Adrenal gland (tissue), 12 donors: ENCODE data around the gene INVS. TPM values are rescaled to one million over a fixed set of nuclear protein-coding genes. Genes with fewer than 3 reads are reported as not detected.

Experiments used
- DNase-seq, 7 donors: peaks; one replicate each; pipeline ENCODE4 v3.0.0-alpha.2; 2019 to 2020
- H3K27ac ChIP-seq, 5 donors: fragments of 200-600 bp; sonication (generic) in 4 of 5; 1 replicate in 3 of 5; 2 replicates in 2 of 5; pipeline versions ENCODE4 v1.5.1 to v1.8.0; 2016 to 2020; ENCODE audit warnings: mild to moderate bottlenecking in 1 of 5
- H3K27me3 ChIP-seq: fragments of 200-600 bp; 2 replicates; pipeline ENCODE4 v1.8.0; 2021
- H3K36me3 ChIP-seq, 2 donors: fragments of 200-600 bp; replicated peaks in 1 of 2; 1 replicate in 1 of 2; 2 replicates in 1 of 2; pipeline versions ENCODE4 v1.5.1 to v1.8.0; 2018 to 2022
- H3K4me1 ChIP-seq, 2 donors: fragments of 200-600 bp; replicated peaks in 1 of 2; 1 replicate in 1 of 2; 2 replicates in 1 of 2; pipeline versions ENCODE4 v1.5.1 to v1.8.0; 2018 to 2021
- H3K4me3 ChIP-seq, 4 donors: fragments of 200-600 bp; sonication (generic) in 3 of 4; one replicate each; pipeline ENCODE4 v1.5.1; 2016 to 2018
- H3K9me3 ChIP-seq, 3 donors: fragments of 200-600 bp; sonication (generic) in 1 of 3; replicated peaks in 1 of 3; 1 replicate in 2 of 3; 2 replicates in 1 of 3; pipeline versions ENCODE4 v1.5.1 to v1.8.0; 2016 to 2021
- CTCF ChIP-seq, 6 experiments: fragments of 450-650 bp in 4 of 6; fragments of 200-600 bp in 2 of 6; sonication (generic) in 1 of 6; IDR thresholded peaks; 1 replicate in 5 of 6; 2 replicates in 1 of 6; pipeline versions ENCODE4 v1.5.1 to v1.8.0; 2016 to 2021; ENCODE audit warnings: antibody characterized with exemption in 6 of 6, mild to moderate bottlenecking in 2 of 6, moderate library complexity in 1 of 6
- POLR2A ChIP-seq, 2 donors: fragments of 450-650 bp; IDR thresholded peaks; one replicate each; pipeline ENCODE4 v1.6.1; 2017; ENCODE audit warnings: antibody characterized with exemption in 2 of 2, mild to moderate bottlenecking in 2 of 2, moderate library complexity in 1 of 2
- WGBS, 4 donors: extraction: QIAGEN DNeasy Blood & Tissue Kit in 2 of 4; methylation state at CpG; one replicate each; pipeline versions ENCODE4 v1.1.5 to v1.1.7; 2013 to 2017; 5-methylcytosine and 5-hydroxymethylcytosine counted together
- intact Hi-C, 2 donors: fragments of 100-400 bp; cut with DNase I; formaldehyde crosslinking; loops; one replicate each; pipeline versions ENCODE4 v1.14.1 to v1.15.0; 2022 to 2023
- polyA plus RNA-seq, 3 donors: library from polyadenylated mRNA; stranded (reverse); fragments of 200-250 nt in 2 of 3; fragments of 350-450 nt in 1 of 3; fragmentation: Illumina TruSeq in 1 of 3; extraction: RNeasy Lipid Tissue Mini Kit (QIAGEN cat#74804) in 1 of 3; gene quantifications; one replicate each; pipeline ENCODE4 v1.2.3, GENCODE V29; 2013 to 2014
- total RNA-seq, 9 donors: library from RNA; depleted of rRNA in 4 of 9; stranded (reverse); fragments of >200 nt in 4 of 9; fragments of 120-200 nt in 1 of 9; fragmentation: NEBNext Ultra II Directional in 1 of 9; extraction: Animal tissue kit (Norgen Biotek cat#: 25700) in 1 of 9; gene quantifications; one replicate each; pipeline versions ENCODE4 v1.1.0 to v1.2.4, GENCODE V29; 2013 to 2023
- donor health status: healthy with polysubstance abuse.
- donor health status: Bipolar disorder and iron deficiency.
- donor health status: DM: yes; HTN: yes; CAD: no.
- donor health status: DM: no; HTN: no; CAD: no.
- donor health status: DM: no; HTN: no; CAD: no.
- donor health status: DM: yes; HTN: yes; CAD: no.

The INVS gene
- total and polyA plus RNA-seq, 12 donors: 6.4 to 47.7 (median 24.4) TPM

GRCh38 chr9:100197553-100197952, 98.5 kb downstream of the INVS start:
- TF ChIP-seq POLR2A (IDR thresholded peaks at IDR 0.05) (no peak), CTCF (IDR thresholded peaks at IDR 0.05) (no peak)
- no peaks in the 10 kb centered on the region for H3K4me1 ChIP-seq
- no peak overlapping the region for H3K4me3 ChIP-seq
- no peak for DNase-seq
- intact Hi-C loops: no loop called here
- H3K27ac ChIP-seq: no peak overlapping the region
- no peaks in the 10 kb centered on the region for H3K27me3 ChIP-seq
- no peaks in the 10 kb centered on the region for H3K36me3 ChIP-seq
- H3K9me3 ChIP-seq: peaks cover 0 to 3% (median 0%) of the 10 kb centered on the region in 3 donors

- intact Hi-C loops: no loop called here
- peaks cover 0 to 3% (median 0%) of the 10 kb centered on the region in 3 donors for H3K9me3 ChIP-seq
- no peak for DNase-seq
- H3K36me3 ChIP-seq: no peaks in the 10 kb centered on the region
- TF ChIP-seq POLR2A (IDR thresholded peaks at IDR 0.05) (no peak), CTCF (IDR thresholded peaks at IDR 0.05) (no peak)
- H3K4me1 ChIP-seq: no peaks in the 10 kb centered on the region
- H3K27me3 ChIP-seq: no peaks in the 10 kb centered on the region
- no peak overlapping the region for H3K27ac ChIP-seq
- no peak overlapping the region for H3K4me3 ChIP-seq
Observed at GRCh38 chr9:100202806-100203205, 103.8 kb downstream of the INVS start.

GRCh38 chr9:100204796-100205195, 105.8 kb downstream of the INVS start:
- 78 to 82% (median 80%) methylated on average over 3 of the region's 3 CpGs for whole genome bisulfite sequencing, 4 donors
- Histone ChIP-seq H3K27ac (no peak overlapping the region), H3K9me3 (peaks cover 0 to under 1% (median 0%) of the 10 kb centered on the region in 3 donors), H3K4me3 (no peak overlapping the region), H3K36me3 (no peaks in the 10 kb centered on the region), H3K4me1 (no peaks in the 10 kb centered on the region), H3K27me3 (no peaks in the 10 kb centered on the region)
- no peak for DNase-seq
- intact Hi-C loops: no loop called here
- no peak for TF ChIP-seq CTCF (IDR thresholded peaks at IDR 0.05)
- TF ChIP-seq POLR2A (IDR thresholded peaks at IDR 0.05): no peak

- no peak for TF ChIP-seq POLR2A (IDR thresholded peaks at IDR 0.05)
- no peak for TF ChIP-seq CTCF (IDR thresholded peaks at IDR 0.05)
- intact Hi-C loops: no loop called here
Observed at GRCh38 chr9:100206899-100207298, 107.9 kb downstream of the INVS start.

More at GRCh38 chr9:100206899-100207298, 107.9 kb downstream of the INVS start:
- Histone ChIP-seq H3K27me3 (no peaks in the 10 kb centered on the region), H3K9me3 (no peaks in the 10 kb centered on the region), H3K4me3 (no peak overlapping the region), H3K27ac (no peak overlapping the region), H3K4me1 (no peaks in the 10 kb centered on the region), H3K36me3 (no peaks in the 10 kb centered on the region)
- 55 to 66% (median 59%) methylated on average over 3 of the region's 3 CpGs for WGBS, 4 donors
- DNase-seq: no peak
